MM.1S (cell line): ENCODE measurements around the gene SNX24.

Experiments used
- CTCF ChIP-seq: fragments of 300-600 bp; sonication (generic); IDR thresholded peaks from 2 replicates; pipeline ENCODE4 v1.5.1; 2016; ENCODE audit warnings: antibody characterized with exemption, low read length, mixed read lengths
- EZH2 ChIP-seq: fragments of 300-600 bp; sonication (generic); optimal IDR thresholded peaks from 2 replicates; pipeline ENCODE3; 2017; ENCODE audit warnings: low read depth, mild to moderate bottlenecking, antibody characterized with exemption, low read length, mixed read lengths
- EZH2phosphoT487 ChIP-seq: fragments of 300-600 bp; sonication (generic); IDR thresholded peaks from 2 replicates; pipeline ENCODE4 v1.6.1; 2018; ENCODE audit warnings: antibody characterized with exemption, low read length

- TF ChIP-seq CTCF, result no peak
- no peak for TF ChIP-seq EZH2
- no peak for TF ChIP-seq EZH2phosphoT487
Observed at GRCh38 chr5:123007182-123007581, 161.8 kb downstream of the SNX24 start.
